HFF-Myc (cell line): Measurements from ENCODE around the gene FALEC.

ENCODE experiments used
- DNase-seq: peaks from one replicate; pipeline ENCODE4 v3.0.0-alpha.2; 2011; ENCODE audit warnings: low read depth; ENCODE audit errors: extremely low read depth
- H3K4me3 ChIP-seq: replicated peaks from 2 replicates; pipeline ENCODE4 v1.5.1; 2011; ENCODE audit warnings: low read depth, mild to moderate bottlenecking, control low read depth, low read length
- CTCF ChIP-seq: IDR thresholded peaks from 2 replicates; pipeline ENCODE4 v1.5.1; 2012; ENCODE audit warnings: mild to moderate bottlenecking, low read depth, low read length, control low read depth; ENCODE audit errors: missing control alignments

Gene FALEC

GRCh38 chr1:150508982-150509381, 6.6 kb upstream of the FALEC start:
- DNase-seq = no peak
- TF ChIP-seq CTCF = no peak
- H3K4me3 ChIP-seq = 0 out of 2 replicates have a peak overlapping the region, but pooled peaks have one; percentile 32

GRCh38 chr1:150511551-150511950, 4.0 kb upstream of the FALEC start:
- no peak overlapping the region for H3K4me3 ChIP-seq
- no peak for TF ChIP-seq CTCF
- DNase-seq = no peak

GRCh38 chr1:150511985-150512660, 3.4 kb upstream of the FALEC start:
- DNase-seq = no peak
- H3K4me3 ChIP-seq = no peak overlapping the region
- no peak for TF ChIP-seq CTCF

- H3K4me3 ChIP-seq = no peak overlapping the region
- no peak for DNase-seq
- no peak for TF ChIP-seq CTCF
These were observed 2.7 kb upstream of the FALEC start for GRCh38 chr1:150512846-150513245.

- TF ChIP-seq CTCF = no peak
- no peak for DNase-seq
- H3K4me3 ChIP-seq = no peak overlapping the region
These were observed 2.2 kb upstream of the FALEC start for GRCh38 chr1:150513351-150513791.

- no peak overlapping the region for H3K4me3 ChIP-seq
- DNase-seq = no peak
- TF ChIP-seq CTCF = no peak
These were observed 1.3 kb upstream of the FALEC start for GRCh38 chr1:150514260-150514659.

- H3K4me3 ChIP-seq = peak overlapping the region; percentile 53
- no peak for DNase-seq
- TF ChIP-seq CTCF = no peak
These were observed 632 bp upstream of the FALEC start for GRCh38 chr1:150514913-150515327.
